Suprapubic skin (tissue), 3 donors: ENCODE data around the gene TBKBP1.

Experiments used
- CTCF ChIP-seq, 2 donors: fragments of 200-600 bp in 1 of 2; fragments of 450-650 bp in 1 of 2; sonication (generic) in 1 of 2; IDR thresholded peaks; one replicate each; pipeline ENCODE4 v1.5.1; 2016 to 2019; ENCODE audit warnings: antibody characterized with exemption in 2 of 2, mild to moderate bottlenecking in 1 of 2, moderate library complexity in 1 of 2
- POLR2A ChIP-seq, 2 donors: fragments of 450-650 bp; IDR thresholded peaks; one replicate each; pipeline ENCODE4 v1.6.1; 2017; ENCODE audit warnings: antibody characterized with exemption in 2 of 2, mild to moderate bottlenecking in 2 of 2, moderate library complexity in 2 of 2

DNA sequence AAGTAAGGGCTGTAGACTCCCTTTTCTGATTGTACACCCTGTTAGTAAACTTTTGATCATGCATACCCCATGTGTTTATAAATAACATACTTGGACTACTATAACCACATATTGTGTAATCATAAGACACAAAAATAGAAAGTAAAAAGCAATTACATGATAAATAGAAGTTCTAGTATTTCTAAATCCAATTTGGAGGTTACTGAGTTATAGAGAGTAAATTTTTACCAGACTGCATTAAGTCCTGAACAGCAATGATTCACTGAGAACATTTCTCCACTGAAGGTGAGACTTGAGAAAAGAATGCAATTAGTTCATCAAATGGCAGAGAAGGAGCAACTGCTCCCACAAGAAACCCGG is 7.7 kb upstream of the TBKBP1 start:
- no peak for TF ChIP-seq CTCF (IDR thresholded peaks at IDR 0.05)
- no peak for TF ChIP-seq POLR2A (IDR thresholded peaks at IDR 0.05)
